Measurements from ENCODE around the gene EFCAB6. TPM values are rescaled to one million over a fixed set of nuclear protein-coding genes. Genes with fewer than 3 reads are reported as not detected.

The EFCAB6 gene
- total and polyA plus RNA-seq, 8 donors, result 2.0 to 5.5 (median 3.5) TPM

DNA sequence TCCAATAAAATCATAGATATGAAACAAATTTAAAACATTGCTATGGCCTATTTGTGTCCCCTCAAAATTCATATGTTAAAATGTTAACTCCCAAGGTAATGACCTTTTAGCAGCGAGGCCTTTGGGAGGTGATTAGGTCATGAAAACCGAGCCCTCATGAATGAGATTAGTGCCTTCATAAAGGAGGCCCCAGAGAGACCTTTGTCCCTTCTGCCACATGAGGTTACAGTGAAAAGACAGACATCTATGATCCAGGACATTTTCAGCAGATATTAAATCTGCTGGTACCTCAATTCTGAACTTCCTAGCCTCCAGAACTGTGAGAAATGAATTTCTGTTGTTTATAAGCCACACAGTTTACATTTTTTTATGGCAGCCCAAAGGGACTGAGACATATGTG is 228.6 kb downstream of the EFCAB6 start:
- TF ChIP-seq, protein P1, sequence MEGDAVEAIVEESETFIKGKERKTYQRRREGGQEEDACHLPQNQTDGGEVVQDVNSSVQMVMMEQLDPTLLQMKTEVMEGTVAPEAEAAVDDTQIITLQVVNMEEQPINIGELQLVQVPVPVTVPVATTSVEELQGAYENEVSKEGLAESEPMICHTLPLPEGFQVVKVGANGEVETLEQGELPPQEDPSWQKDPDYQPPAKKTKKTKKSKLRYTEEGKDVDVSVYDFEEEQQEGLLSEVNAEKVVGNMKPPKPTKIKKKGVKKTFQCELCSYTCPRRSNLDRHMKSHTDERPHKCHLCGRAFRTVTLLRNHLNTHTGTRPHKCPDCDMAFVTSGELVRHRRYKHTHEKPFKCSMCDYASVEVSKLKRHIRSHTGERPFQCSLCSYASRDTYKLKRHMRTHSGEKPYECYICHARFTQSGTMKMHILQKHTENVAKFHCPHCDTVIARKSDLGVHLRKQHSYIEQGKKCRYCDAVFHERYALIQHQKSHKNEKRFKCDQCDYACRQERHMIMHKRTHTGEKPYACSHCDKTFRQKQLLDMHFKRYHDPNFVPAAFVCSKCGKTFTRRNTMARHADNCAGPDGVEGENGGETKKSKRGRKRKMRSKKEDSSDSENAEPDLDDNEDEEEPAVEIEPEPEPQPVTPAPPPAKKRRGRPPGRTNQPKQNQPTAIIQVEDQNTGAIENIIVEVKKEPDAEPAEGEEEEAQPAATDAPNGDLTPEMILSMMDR (IDR thresholded peaks at IDR 0.05), result no peak
- H3K9me3 ChIP-seq, result peaks cover 0 to 23% of the 10 kb centered on the region in 2 donors

GRCh38 chr22:43582394-43582793 is 229.7 kb downstream of the EFCAB6 start:
- H3K4me1 ChIP-seq, result no peaks in the 10 kb centered on the region
- DNase-seq (no peak), ATAC-seq (no peak)
- peaks cover 0 to 23% of the 10 kb centered on the region in 2 donors for H3K9me3 ChIP-seq
- no peak overlapping the region for H3K27ac ChIP-seq
- intact Hi-C loops (cut with DNase I), result no loop called here
- H3K36me3 ChIP-seq, result no peaks in the 10 kb centered on the region
- H3K27me3 ChIP-seq, result peaks cover 0 to 4% of the 10 kb centered on the region in 2 donors
- TF ChIP-seq, protein P1 (IDR thresholded peaks at IDR 0.05), result no peak
- H3K4me3 ChIP-seq, result no peak overlapping the region

More for the DNA sequence above, 228.6 kb downstream of the EFCAB6 start:
- Histone ChIP-seq H3K27me3 (no peaks in the 10 kb centered on the region), H3K4me1 (no peaks in the 10 kb centered on the region), H3K4me3 (no peak overlapping the region), H3K36me3 (no peaks in the 10 kb centered on the region), H3K27ac (no peak overlapping the region)
- DNase-seq, result no peak
- intact Hi-C loops (cut with DNase I), result no loop called here
- ATAC-seq, result no peak

DNA sequence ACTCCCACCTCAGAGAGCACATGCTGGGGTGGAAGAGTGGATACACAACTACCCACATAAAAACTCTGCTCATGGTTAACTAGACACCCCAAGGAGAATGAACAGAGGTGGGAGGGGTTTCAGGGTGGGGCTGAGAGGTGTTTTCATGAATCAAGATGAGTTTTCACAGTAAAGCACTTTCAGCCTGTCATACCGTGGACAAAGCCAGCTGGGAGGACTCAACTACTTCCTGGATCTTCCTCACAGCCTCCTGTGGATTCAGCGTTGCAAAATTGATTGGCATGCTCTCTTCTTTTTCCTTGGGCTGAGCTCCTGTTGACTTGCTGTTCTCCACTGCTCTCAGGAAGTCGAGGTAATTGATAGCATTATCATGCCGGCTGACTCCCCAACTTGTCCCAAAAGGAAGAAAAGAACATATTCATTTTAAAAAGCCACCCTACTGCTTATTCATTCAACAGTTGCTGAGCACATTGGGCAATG is 231.8 kb downstream of the EFCAB6 start:
- Histone ChIP-seq H3K4me1 (no peaks in the 10 kb centered on the region), H3K4me3 (no peak overlapping the region), H3K27ac (no peak overlapping the region), H3K27me3 (peaks cover 0 to 17% of the 10 kb centered on the region in 2 donors), H3K9me3 (peaks cover 0 to 23% of the 10 kb centered on the region in 2 donors), H3K36me3 (no peaks in the 10 kb centered on the region)
- TF ChIP-seq, protein P1 (IDR thresholded peaks at IDR 0.05), result no peak
- intact Hi-C loops (cut with DNase I), result no loop called here
- ATAC-seq, result no peak
- DNase-seq, result no peak

- TF ChIP-seq, protein P1 (IDR thresholded peaks at IDR 0.05), result no peak
- ATAC-seq (no peak), DNase-seq (no peak)
- H3K27ac ChIP-seq, result no peak overlapping the region
- H3K27me3 ChIP-seq, result peaks cover 0 to 24% of the 10 kb centered on the region in 2 donors
- intact Hi-C loops (cut with DNase I), result no loop called here
- H3K9me3 ChIP-seq, result no peaks in the 10 kb centered on the region
- no peaks in the 10 kb centered on the region for H3K4me1 ChIP-seq
- H3K4me3 ChIP-seq, result no peak overlapping the region
- no peaks in the 10 kb centered on the region for H3K36me3 ChIP-seq
Measured at GRCh38 chr22:43574738-43575137, 237.4 kb downstream of the EFCAB6 start.

DNA sequence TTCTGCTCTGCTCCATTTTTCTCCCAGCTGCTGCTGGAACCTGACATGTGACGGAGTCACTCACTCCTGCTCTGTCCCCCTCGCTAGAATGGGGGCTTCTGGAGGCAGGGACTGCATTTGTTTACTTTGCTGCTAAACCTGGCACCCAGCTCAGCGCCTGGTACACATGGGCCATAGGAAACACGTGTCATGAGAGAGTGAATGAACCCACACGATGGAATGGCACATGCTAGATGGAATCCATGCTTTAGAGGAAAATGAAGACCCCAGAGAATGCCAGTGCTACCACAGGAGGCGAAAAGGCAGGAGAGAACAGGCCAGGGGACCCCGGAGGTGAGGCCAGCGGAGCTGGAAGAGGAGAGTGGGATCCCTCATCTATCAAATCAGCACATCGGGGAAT is 239.4 kb downstream of the EFCAB6 start:
- no peak overlapping the region for H3K4me3 ChIP-seq
- H3K27me3 ChIP-seq, result peaks cover 0 to 23% of the 10 kb centered on the region in 2 donors
- no peak for ATAC-seq
- H3K4me1 ChIP-seq, result no peaks in the 10 kb centered on the region
- TF ChIP-seq, protein P1 (IDR thresholded peaks at IDR 0.05), result no peak
- H3K27ac ChIP-seq, result no peak overlapping the region
- DNase-seq, result no peak
- H3K9me3 ChIP-seq, result no peaks in the 10 kb centered on the region
- no peaks in the 10 kb centered on the region for H3K36me3 ChIP-seq
- intact Hi-C loops (cut with DNase I), result no loop called here

Data from left lung (tissue), 10 donors.